K562 (cell line): ENCODE data around the gene ENTPD6. TPM values are rescaled to one million over a fixed set of nuclear protein-coding genes. Genes with fewer than 3 reads are reported as not detected.

Experiments used
- CBFA2T3 ChIP-seq: fragments of 450-650 bp; IDR thresholded peaks from 2 replicates; pipeline ENCODE4 v1.6.1; 2017
- DDX20 ChIP-seq: fragments of 450-650 bp; IDR thresholded peaks from 2 replicates; pipeline ENCODE4 v1.6.1; 2016; ENCODE audit warnings: missing genetic modification characterization, low read depth, mild to moderate bottlenecking, missing compliant biosample characterization, moderate library complexity
- GTF2A2 ChIP-seq: IDR thresholded peaks from 2 replicates; pipeline ENCODE4 v1.6.1; 2016; ENCODE audit warnings: mild to moderate bottlenecking, missing genetic modification characterization, missing compliant biosample characterization
- ILK ChIP-seq: fragments of 450-650 bp; IDR thresholded peaks from 2 replicates; pipeline ENCODE4 v1.6.1; 2016; ENCODE audit warnings: missing genetic modification characterization, low read depth, mild to moderate bottlenecking, missing compliant biosample characterization, moderate library complexity, borderline replicate concordance
- SMAD3 ChIP-seq: fragments of 450-650 bp; formaldehyde crosslinking; conservative IDR thresholded peaks from 2 replicates; pipeline ENCODE4 v1.4.0; 2020; ENCODE audit warnings: mild to moderate bottlenecking
- SMAD4 ChIP-seq: fragments of 250-450 bp; sonication (Bioruptor Pico); conservative IDR thresholded peaks from 2 replicates; pipeline ENCODE4 v1.8.0; 2021; ENCODE audit warnings: inconsistent platforms, mild to moderate bottlenecking, moderate library complexity
- TEAD1 ChIP-seq, 2 experiments: fragments of 450-650 bp in 1 of 2; sonication (generic) in 1 of 2; formaldehyde crosslinking; IDR thresholded peaks; 2 replicates each; pipeline versions ENCODE4 v1.4.0 to v1.8.0; 2020 to 2022; ENCODE audit warnings: mild to moderate bottlenecking in 2 of 2, missing genetic modification reagents in 1 of 2
- ZNF311 ChIP-seq: fragments of 250-450 bp; sonication (Bioruptor Pico); IDR thresholded peaks from 2 replicates; pipeline ENCODE4 v1.4.0; 2020; ENCODE audit warnings: mild to moderate bottlenecking, moderate library complexity
- ZNF583 ChIP-seq: fragments of 250-450 bp; sonication (Bioruptor Pico); IDR thresholded peaks from 2 replicates; pipeline ENCODE4 v1.4.0; 2020
- ZNF584 ChIP-seq: fragments of 200-800 bp; sonication (Bioruptor generic); IDR thresholded peaks from 2 replicates; pipeline ENCODE4 v1.6.1; 2016; ENCODE audit warnings: low read depth, mild to moderate bottlenecking, missing genetic modification characterization, missing compliant biosample characterization
- polyA plus RNA-seq, 8 experiments: library from polyadenylated mRNA; depleted of rRNA in 4 of 8; stranded (reverse) in 5 of 8; unstranded in 3 of 8; fragments of >200 nt; fragmentation: Nextera tagmentation in 2 of 8; fragmentation: Illumina TruSeq in 1 of 8; extraction: Ambion mirVana in 2 of 8; extraction: Trizol in 1 of 8; gene quantifications; 2 replicates each; pipeline versions ENCODE4 v1.2.1 to v1.2.3, GENCODE V29; 2011 to 2014; ENCODE audit warnings: inconsistent platforms in 1 of 8, missing spikeins in 1 of 8
- total RNA-seq, 7 experiments: library from RNA; depleted of rRNA in 6 of 7; stranded (reverse); fragments of >200 nt in 6 of 7; fragmentation: Illumina TruSeq in 2 of 7; extraction: Trizol in 2 of 7; gene quantifications; 2 replicates each; pipeline versions ENCODE4 v1.2.1 to v1.2.3, GENCODE V29; 2011 to 2021; ENCODE audit warnings: low replicate concordance in 1 of 7
- TF ChIP-seq, protein P1 (sequence below): fragments of 250-450 bp; sonication (Bioruptor Pico); IDR thresholded peaks from 2 replicates; pipeline ENCODE4 v1.4.0; 2020

Gene ENTPD6
- total and polyA plus RNA-seq, 9 of the 15 experiments (the other 6 are each of a cell fraction or from before 2014, with no cell fraction given), result 0.82 to 36.8 (median 22.4) TPM

DNA sequence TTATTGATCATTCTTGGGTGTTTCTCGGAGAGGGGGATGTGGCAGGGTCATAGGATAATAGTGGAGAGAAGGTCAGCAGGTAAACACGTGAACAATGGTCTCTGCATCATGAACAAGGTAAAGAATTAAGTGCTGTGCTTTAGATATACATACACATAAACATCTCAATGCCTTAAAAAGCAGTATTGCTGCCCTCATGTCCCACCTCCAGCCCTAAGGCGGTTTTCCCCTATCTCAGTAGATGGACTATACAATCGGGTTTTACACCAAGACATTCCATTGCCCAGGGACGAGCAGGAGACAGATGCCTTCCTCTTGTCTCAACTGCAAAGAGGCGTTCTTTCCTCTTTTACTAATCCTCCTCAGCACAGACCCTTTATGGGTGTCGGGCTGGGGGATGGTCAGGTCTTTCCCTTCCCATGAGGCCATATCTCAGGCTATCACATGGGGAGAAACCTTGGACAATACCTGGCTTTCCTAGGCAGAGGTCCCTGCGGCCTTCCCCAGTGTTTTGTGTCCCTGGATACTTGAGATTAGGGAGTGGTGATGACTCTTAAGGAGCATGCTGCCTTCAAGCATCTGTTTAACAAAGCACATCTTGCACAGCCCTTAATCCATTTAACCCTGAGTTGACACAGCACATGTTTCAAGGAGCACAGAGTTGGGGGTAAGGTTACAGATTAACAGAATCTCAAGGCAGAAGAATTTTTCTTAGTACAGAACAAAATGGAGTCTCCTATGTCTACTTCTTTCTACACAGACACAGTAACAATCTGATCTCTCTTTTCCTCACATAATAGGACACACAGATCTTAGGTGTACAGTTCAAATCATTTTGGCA, 38.7 kb downstream of the ENTPD6 start (continued):
- TF ChIP-seq TEAD1 (CRISPR knock-in tag; IDR thresholded peaks at IDR 0.05) (0 out of 4 replicates have a peak, but pooled peaks of 1 of the 2 experiments have one; percentile 33), DDX20 (peak; percentile 66; the same call in 1 of the 2 replicates), SMAD4 (peak; percentile 79), ZNF311 (CRISPR knock-in tag) (peak; percentile 84), ZNF584 (CRISPR knock-in tag) (peak; percentile 50; the same call in 1 of the 2 replicates), ILK (0 out of 2 replicates have a peak, but pooled peaks have one; percentile 45), CBFA2T3 (peak; percentile 21; the same call in 1 of the 2 replicates), GTF2A2 (tag) (0 out of 2 replicates have a peak, but pooled peaks have one; percentile 40), SMAD3 (CRISPR knock-in tag) (0 out of 2 replicates have a peak, but pooled peaks have one; percentile 37), ZNF583 (CRISPR knock-in tag) (0 out of 2 replicates have a peak, but pooled peaks have one; percentile 40)
- TF ChIP-seq, protein P1, sequence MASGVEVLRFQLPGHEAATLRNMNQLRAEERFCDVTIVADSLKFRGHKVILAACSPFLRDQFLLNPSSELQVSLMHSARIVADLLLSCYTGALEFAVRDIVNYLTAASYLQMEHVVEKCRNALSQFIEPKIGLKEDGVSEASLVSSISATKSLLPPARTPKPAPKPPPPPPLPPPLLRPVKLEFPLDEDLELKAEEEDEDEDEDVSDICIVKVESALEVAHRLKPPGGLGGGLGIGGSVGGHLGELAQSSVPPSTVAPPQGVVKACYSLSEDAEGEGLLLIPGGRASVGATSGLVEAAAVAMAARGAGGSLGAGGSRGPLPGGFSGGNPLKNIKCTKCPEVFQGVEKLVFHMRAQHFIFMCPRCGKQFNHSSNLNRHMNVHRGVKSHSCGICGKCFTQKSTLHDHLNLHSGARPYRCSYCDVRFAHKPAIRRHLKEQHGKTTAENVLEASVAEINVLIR (CRISPR knock-in tag), result peak; percentile 19; the same call in 1 of the 2 replicates
- TF ChIP-seq, all 486 proteins: peak for 23; not testable (repeated sequence) for 463
